K562 (cell line): ENCODE results near the gene TINCR. TPM values are rescaled to one million over a fixed set of nuclear protein-coding genes. Genes with fewer than 3 reads are reported as not detected.
A peak's percentile ranks its signal among the peaks of the same experiment; 100 is the strongest.

Experiments
- ATAC-seq: fragments of 200-7000 bp; cut with Tn5 transposase; 3 replicates; pipeline ENCODE4 v1.9.1; 2020; ENCODE audit warnings: moderate library complexity
- BruUV-seq: library from RNA; stranded (reverse); fragments of 400-500 nt; replicated peaks from 2 replicates; lab custom pipeline; 2021; lab: Mats Ljungman, UMichigan
- CTCF ChIA-PET: fragments of 300-600 bp; formaldehyde crosslinking; extraction: SDS; loops from one replicate; lab custom pipeline; 2021; ENCODE audit warnings: low intra/inter-chr PET ratio; lab: Yijun Ruan, JAX
- POLR2A ChIA-PET: fragments of 300-600, 350-650 bp; sonication (Branson Sonifier 250); formaldehyde crosslinking; extraction: SDS; loops from one replicate; lab custom pipeline; 2021; ENCODE audit warnings: antibody characterized with exemption, inconsistent platforms; lab: Yijun Ruan, JAX
- DNase-seq, 4 experiments: peaks; one replicate each; pipeline versions ENCODE4 v3.0.0 to v3.0.0-alpha.2; 2011 to 2018; ENCODE audit warnings: low spot score in 3 of 4, mixed read lengths in 3 of 4; ENCODE audit errors: extremely low read depth in 1 of 4
- FAIRE-seq: peaks from 2 replicates; lab custom pipeline; 2011; peaks lifted over from hg19 to GRCh38; lab: Jason Lieb, UNC
- H2AFZ ChIP-seq: 2 replicates; pipeline ENCODE4 v1.6.0; 2011; ENCODE audit warnings: low read depth, low read length, control low read depth, inconsistent platforms
- H3K27ac ChIP-seq: fragments of 200-600 bp; 3 replicates; pipeline ENCODE4 v1.8.0; 2011; ENCODE audit warnings: low read depth, mild to moderate bottlenecking, control low read depth, inconsistent platforms, low read length, moderate library complexity, mixed read lengths; ENCODE audit errors: extremely low read depth
- H3K27me3 ChIP-seq, 2 experiments: fragments of 300-600 bp in 1 of 2; 2 replicates in 1 of 2; 3 replicates in 1 of 2; pipeline versions ENCODE4 v1.6.0 to v1.8.0; 2011; ENCODE audit warnings: inconsistent platforms in 2 of 2, low read length in 2 of 2, mild to moderate bottlenecking in 1 of 2, mixed read lengths in 1 of 2, moderate library complexity in 1 of 2; ENCODE audit not compliant: control insufficient read depth in 2 of 2, insufficient read depth in 2 of 2
- H3K36me3 ChIP-seq: fragments of 300-600 bp; 3 replicates; pipeline ENCODE4 v1.8.0; 2011; ENCODE audit warnings: mild to moderate bottlenecking, low read length, inconsistent platforms; ENCODE audit not compliant: control insufficient read depth, insufficient read depth
- H3K4me1 ChIP-seq, 2 experiments: fragments of 200-600 bp in 1 of 2; replicated peaks in 1 of 2; 2 replicates in 1 of 2; 3 replicates in 1 of 2; pipeline versions ENCODE4 v1.5.1 to v1.8.0; 2011; ENCODE audit warnings: inconsistent platforms in 2 of 2, low read length in 2 of 2, mild to moderate bottlenecking in 1 of 2, mixed read lengths in 1 of 2, moderate library complexity in 1 of 2; ENCODE audit not compliant: control insufficient read depth in 2 of 2, insufficient read depth in 2 of 2
- H3K4me2 ChIP-seq: 2 replicates; pipeline ENCODE4 v1.6.1; 2011; ENCODE audit warnings: low read length, control low read depth, inconsistent platforms, mixed read lengths; ENCODE audit not compliant: insufficient read depth
- H3K4me3 ChIP-seq: fragments of 200-600 bp; sonication (generic), shearing (Covaris generic); 2 replicates; pipeline ENCODE4 v1.5.1; 2016; ENCODE audit warnings: control low read depth, inconsistent platforms
- H3K79me2 ChIP-seq: fragments of 200-600 bp; 3 replicates; pipeline ENCODE4 v1.8.0; 2011; ENCODE audit warnings: low read length, inconsistent platforms; ENCODE audit not compliant: control insufficient read depth, insufficient read depth
- H3K9ac ChIP-seq, 2 experiments: 2 replicates each; pipeline versions ENCODE4 v1.6.0 to v1.6.1; 2011; ENCODE audit warnings: low read depth in 2 of 2, low read length in 2 of 2, control low read depth in 1 of 2, inconsistent platforms in 1 of 2, mild to moderate bottlenecking in 1 of 2, mixed read lengths in 1 of 2; ENCODE audit not compliant: insufficient read depth in 1 of 2
- H3K9me1 ChIP-seq: one replicate; pipeline ENCODE4 v1.6.0; 2011; ENCODE audit warnings: inconsistent platforms, mild to moderate bottlenecking, low read length, moderate library complexity; ENCODE audit not compliant: control insufficient read depth, insufficient read depth
- H3K9me3 ChIP-seq: replicated peaks from 2 replicates; pipeline ENCODE4 v1.5.1; 2011; ENCODE audit warnings: low read depth, low read length, inconsistent platforms; ENCODE audit not compliant: control insufficient read depth, insufficient read depth
- H4K20me1 ChIP-seq: replicated peaks from 2 replicates; pipeline ENCODE4 v1.6.1; 2011; ENCODE audit warnings: low read length, inconsistent platforms, mixed read lengths; ENCODE audit not compliant: control insufficient read depth, insufficient read depth
- BRD9 ChIP-seq: fragments of 450-650 bp; IDR thresholded peaks from 2 replicates; pipeline ENCODE4 v1.6.1; 2018; ENCODE audit warnings: low read depth; ENCODE audit not compliant: partially characterized antibody
- FOXA3 ChIP-seq, 2 experiments: fragments of 450-650 bp in 1 of 2; sonication (generic) in 1 of 2; formaldehyde crosslinking; IDR thresholded peaks in 1 of 2; conservative IDR thresholded peaks in 1 of 2; 2 replicates each; pipeline versions ENCODE4 v1.4.0 to v1.8.0; 2020 to 2022; ENCODE audit warnings: mild to moderate bottlenecking in 2 of 2, missing genetic modification reagents in 1 of 2
- JUNB ChIP-seq: fragments of 450-650 bp; formaldehyde crosslinking; conservative IDR thresholded peaks from 2 replicates; pipeline ENCODE4 v1.4.0; 2020; ENCODE audit warnings: mild to moderate bottlenecking
- NONO ChIP-seq, 2 experiments: fragments of 200-400 bp in 1 of 2; fragments of 450-650 bp in 1 of 2; formaldehyde crosslinking in 1 of 2; IDR thresholded peaks; 2 replicates each; pipeline ENCODE4 v1.6.1; 2017; ENCODE audit warnings: low read depth in 2 of 2, mild to moderate bottlenecking in 2 of 2, moderate library complexity in 2 of 2, low read length in 1 of 2
- NR3C1 ChIP-seq: sonication (generic); formaldehyde crosslinking; IDR thresholded peaks from 2 replicates; pipeline ENCODE4 v1.8.1; 2022; ENCODE audit warnings: missing genetic modification reagents
- RBM25 ChIP-seq: fragments of 200-400 bp; formaldehyde crosslinking; IDR thresholded peaks from 2 replicates; pipeline ENCODE4 v1.6.1; 2018; ENCODE audit warnings: low read length, low read depth, moderate library complexity; ENCODE audit not compliant: severe bottlenecking
- SMARCB1 ChIP-seq: IDR thresholded peaks from 2 replicates; pipeline ENCODE4 v1.6.1; 2011; ENCODE audit warnings: improper control_type of control experiment, low read depth; ENCODE audit not compliant: insufficient read length
- SRSF7 ChIP-seq: fragments of 200-400 bp; formaldehyde crosslinking; optimal IDR thresholded peaks from 2 replicates; pipeline ENCODE3; 2017; ENCODE audit warnings: mild to moderate bottlenecking, low read depth, low read length
- TAL1 ChIP-seq: fragments of 450-650 bp; IDR thresholded peaks from 2 replicates; pipeline ENCODE4 v1.6.1; 2016; ENCODE audit warnings: mild to moderate bottlenecking
- ZBTB12 ChIP-seq: fragments of 250-450 bp; sonication (Bioruptor Pico); IDR thresholded peaks from 2 replicates; pipeline ENCODE4 v1.4.0; 2020
- ZFP36 ChIP-seq: fragments of 150-350 bp; IDR thresholded peaks from 2 replicates; pipeline ENCODE4 v1.6.1; 2018; ENCODE audit warnings: low read length, low read depth; ENCODE audit not compliant: partially characterized antibody
- ZNF12 ChIP-seq: sonication (generic); formaldehyde crosslinking; IDR thresholded peaks from 2 replicates; pipeline ENCODE4 v1.4.0; 2020; ENCODE audit warnings: mild to moderate bottlenecking, missing genetic modification reagents
- ZNF165 ChIP-seq: fragments of 250-450 bp; sonication (Bioruptor Pico); IDR thresholded peaks from 2 replicates; pipeline ENCODE4 v1.4.0; 2020; ENCODE audit warnings: borderline replicate concordance
- WGBS: fragments of 100-300 bp; shearing (Covaris generic); methylation state at CpG from one replicate; pipeline ENCODE4 v1.1.6; 2016; ENCODE audit warnings: low coverage, mixed read lengths; ENCODE audit not compliant: insufficient coverage; ENCODE audit errors: missing lambda C conversion rate; 5-methylcytosine and 5-hydroxymethylcytosine counted together
- in situ Hi-C: fragments of 300-500 bp; cut with MboI; formaldehyde crosslinking; loops from 4 replicates; pipeline ENCODE4 v1.15.0; 2018; ENCODE audit warnings: inconsistent platforms, mixed read lengths
- intact Hi-C: fragments of 100-400 bp; cut with micrococcal nuclease; formaldehyde crosslinking; loops from 2 replicates; pipeline ENCODE4 v1.14.2; 2022
- polyA plus RNA-seq, 8 experiments: library from polyadenylated mRNA; depleted of rRNA in 4 of 8; stranded (reverse) in 5 of 8; unstranded in 3 of 8; fragments of >200 nt; fragmentation: Nextera tagmentation in 2 of 8; fragmentation: Illumina TruSeq in 1 of 8; extraction: Ambion mirVana in 2 of 8; extraction: Trizol in 1 of 8; gene quantifications; 2 replicates each; pipeline versions ENCODE4 v1.2.1 to v1.2.3, GENCODE V29; 2011 to 2014; ENCODE audit warnings: inconsistent platforms in 1 of 8, missing spikeins in 1 of 8
- total RNA-seq, 7 experiments: library from RNA; depleted of rRNA in 6 of 7; stranded (reverse); fragments of >200 nt in 6 of 7; fragmentation: Illumina TruSeq in 2 of 7; extraction: Trizol in 2 of 7; gene quantifications; 2 replicates each; pipeline versions ENCODE4 v1.2.1 to v1.2.3, GENCODE V29; 2011 to 2021; ENCODE audit warnings: low replicate concordance in 1 of 7
- TF ChIP-seq, protein P1 (sequence below): conservative IDR thresholded peaks from 2 replicates; pipeline ENCODE4 v1.6.1; 2011; ENCODE audit warnings: low read depth, mild to moderate bottlenecking, low read length; ENCODE audit not compliant: control insufficient read depth

The TINCR gene
- total and polyA plus RNA-seq, 9 of the 15 experiments (the other 6 are each of a cell fraction or from before 2014, with no cell fraction given), result 0.03 to 0.24 (median 0.09) TPM; not detected in 1

DNA sequence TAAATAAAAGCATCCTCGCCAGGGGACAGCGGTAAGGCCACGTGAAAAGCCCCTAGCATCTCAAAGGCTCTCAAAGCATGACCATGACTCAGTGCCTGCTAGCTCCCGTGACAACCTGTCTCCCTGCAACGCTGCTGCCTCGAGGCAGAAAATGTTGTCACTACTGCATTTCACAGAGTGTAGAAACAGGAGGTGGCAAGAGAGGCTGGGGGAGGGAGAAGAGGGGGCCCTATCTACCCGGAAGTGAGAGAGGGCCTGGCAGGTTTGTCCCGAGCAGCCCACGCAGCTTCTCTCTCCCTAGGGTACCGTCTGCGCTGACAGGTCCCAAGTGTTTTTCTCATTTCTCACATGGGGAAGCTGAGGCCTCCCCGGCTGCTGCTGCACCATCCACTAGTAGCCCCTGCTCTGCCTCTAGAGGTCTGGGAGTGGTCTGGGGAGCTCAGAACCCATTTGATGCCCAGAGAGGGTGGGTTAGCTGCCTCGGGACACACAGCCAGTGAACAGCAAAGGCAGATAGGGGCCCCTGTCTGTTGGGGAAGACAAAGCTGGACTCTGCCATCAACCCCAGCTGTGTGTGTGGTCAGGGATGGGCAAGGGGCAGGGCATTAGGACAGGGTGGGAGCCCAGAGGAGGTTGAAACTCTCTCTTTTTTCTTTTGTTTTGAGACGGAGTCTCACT, 3.7 kb downstream of the TINCR start:
- Histone ChIP-seq H3K27me3 (peaks cover 0 to 6% of the 10 kb centered on the region in 2 experiments; a peak in 1 of 5 replicates), H2AFZ (no peak overlapping the region)
- ChIA-PET CTCF (no interaction called here), POLR2A (interaction anchor here (0.5 to 1.8 kb wide), 5 partner anchors 15 to 223 kb away, joined by 3 to 5 read pairs (median 3); partner anchors contain the start of gene SAFB2)
- no TSS peak for BruUV-seq
- WGBS, result 6% methylated on average over 13 of the region's 14 CpGs
- TF ChIP-seq ZFP36 (peak; percentile 72), JUNB (no peak), BRD9 (peak; percentile 73), NR3C1 (no peak), ZBTB12 (CRISPR knock-in tag) (no peak), TAL1 (no peak), SRSF7 (no peak), FOXA3 (CRISPR knock-in tag; conservative IDR thresholded peaks at IDR 0.05 in 1 of 2, IDR thresholded peaks at IDR 0.05 in 1 of 2) (no peak), SMARCB1 (no peak), NONO (IDR thresholded peaks at IDR 0.05; ENCODE audit: low read depth in 2 of 2, low read length in 1 of 2) (no peak), ZNF12 (CRISPR knock-in tag) (0 out of 2 replicates have a peak, but pooled peaks have one; percentile 57), RBM25 (peak; percentile 31), ZNF165 (CRISPR knock-in tag) (no peak)
- TF ChIP-seq, protein P1, sequence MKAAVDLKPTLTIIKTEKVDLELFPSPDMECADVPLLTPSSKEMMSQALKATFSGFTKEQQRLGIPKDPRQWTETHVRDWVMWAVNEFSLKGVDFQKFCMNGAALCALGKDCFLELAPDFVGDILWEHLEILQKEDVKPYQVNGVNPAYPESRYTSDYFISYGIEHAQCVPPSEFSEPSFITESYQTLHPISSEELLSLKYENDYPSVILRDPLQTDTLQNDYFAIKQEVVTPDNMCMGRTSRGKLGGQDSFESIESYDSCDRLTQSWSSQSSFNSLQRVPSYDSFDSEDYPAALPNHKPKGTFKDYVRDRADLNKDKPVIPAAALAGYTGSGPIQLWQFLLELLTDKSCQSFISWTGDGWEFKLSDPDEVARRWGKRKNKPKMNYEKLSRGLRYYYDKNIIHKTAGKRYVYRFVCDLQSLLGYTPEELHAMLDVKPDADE, result no peak
- TF ChIP-seq, all 486 proteins: peak for 4
- in situ Hi-C loops (no loop called here), intact Hi-C loops (no loop called here)
- H3K79me2 ChIP-seq, result no peaks in the 10 kb centered on the region
- peak; percentile 50 for ATAC-seq
- no peak for FAIRE-seq
- H4K20me1 ChIP-seq, result no peaks in the 10 kb centered on the region
- no peak overlapping the region for H3K4me2 ChIP-seq
- peaks cover 0 to 4% of the 10 kb centered on the region in 2 experiments; a peak in 2 of 5 replicates for H3K4me1 ChIP-seq
- no peak overlapping the region for H3K27ac ChIP-seq
- DNase-seq, result peak in 1 of 4 experiments; percentile 27
- no peaks in the 10 kb centered on the region for H3K36me3 ChIP-seq
- H3K9me1 ChIP-seq, result no peaks in the 10 kb centered on the region
- no peak overlapping the region for H3K9ac ChIP-seq
- H3K9me3 ChIP-seq, result peaks cover 8% of the 10 kb centered on the region
- H3K4me3 ChIP-seq, result no peak overlapping the region
